ENCODE measurements around the gene GRIN1. TPM values are rescaled to one million over a fixed set of nuclear protein-coding genes. Genes with fewer than 3 reads are reported as not detected.

GRIN1 gene
- total and polyA plus RNA-seq, 8 donors = 0.08 to 0.53 (median 0.28) TPM; not detected in 2

DNA sequence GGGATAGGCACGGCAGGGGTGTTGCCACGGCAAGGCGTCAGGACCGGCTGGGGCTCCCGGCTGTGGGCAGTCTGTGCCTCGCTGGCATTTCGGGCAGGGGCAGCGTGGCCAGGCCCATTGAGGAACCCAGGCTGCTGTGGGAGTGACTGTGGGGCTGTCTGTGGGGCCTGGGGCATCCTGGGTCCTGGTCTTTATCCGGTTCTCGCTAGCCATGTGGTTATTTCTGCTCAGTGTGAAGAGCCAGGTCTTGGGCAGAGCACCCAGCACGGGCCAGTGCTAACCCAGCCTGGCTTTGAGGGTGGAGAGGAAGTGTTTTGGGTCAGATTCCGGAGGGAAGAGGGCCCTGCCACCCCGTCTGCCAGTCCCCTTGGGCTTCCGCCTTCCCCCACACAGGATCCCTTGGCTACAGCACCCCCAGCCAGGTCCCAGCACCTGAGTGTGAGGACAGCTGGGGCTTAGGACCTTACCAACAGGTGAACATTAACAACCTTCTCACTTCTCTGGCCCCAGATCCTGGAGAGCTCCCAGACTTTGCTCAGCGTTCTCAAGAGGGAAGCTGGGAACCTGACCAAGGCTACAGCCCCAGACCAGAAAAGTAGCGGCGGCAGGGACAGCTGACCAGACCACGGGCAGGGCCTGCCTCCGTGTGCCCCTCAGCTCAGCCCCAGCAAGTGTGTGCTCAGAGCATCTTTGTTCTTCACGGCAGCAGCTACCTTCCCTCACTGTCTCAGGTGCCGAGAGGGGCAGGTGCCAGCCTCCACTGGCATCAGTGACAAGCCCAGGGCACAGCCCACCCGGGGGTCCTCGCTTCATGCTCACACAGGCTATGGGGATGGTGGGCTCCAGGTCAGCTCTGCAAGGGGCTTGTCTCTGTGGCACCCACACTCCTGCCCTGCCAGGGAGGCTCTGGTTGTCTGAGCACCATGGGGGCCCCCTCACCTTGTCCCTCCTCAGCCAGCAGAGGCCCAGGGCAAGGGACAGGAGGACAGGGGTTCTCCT is 50.6 kb downstream of the GRIN1 start:
- ATAC-seq (peak; percentile 2 to 28 (median 5)), DNase-seq (peak in 4 of 6 donors; percentile 59 to 72 (median 64)), FAIRE-seq (no peak)
- whole genome bisulfite sequencing, 2 donors = 10 to 11% methylated on average over 23 of the region's 23 CpGs
- H3K4me3 ChIP-seq = peak overlapping the region; percentile 86 to 97 (median 89)
- H3K27ac ChIP-seq = peak overlapping the region; percentile 86 to 97 (median 92)
- intact Hi-C loops (cut with DNase I) = loop anchor here in 2 of 3 donors (5.0 kb wide), 2 partner anchors 48 to 72 kb away; no protein-coding TSS in a partner anchor
- TF ChIP-seq, protein P1, sequence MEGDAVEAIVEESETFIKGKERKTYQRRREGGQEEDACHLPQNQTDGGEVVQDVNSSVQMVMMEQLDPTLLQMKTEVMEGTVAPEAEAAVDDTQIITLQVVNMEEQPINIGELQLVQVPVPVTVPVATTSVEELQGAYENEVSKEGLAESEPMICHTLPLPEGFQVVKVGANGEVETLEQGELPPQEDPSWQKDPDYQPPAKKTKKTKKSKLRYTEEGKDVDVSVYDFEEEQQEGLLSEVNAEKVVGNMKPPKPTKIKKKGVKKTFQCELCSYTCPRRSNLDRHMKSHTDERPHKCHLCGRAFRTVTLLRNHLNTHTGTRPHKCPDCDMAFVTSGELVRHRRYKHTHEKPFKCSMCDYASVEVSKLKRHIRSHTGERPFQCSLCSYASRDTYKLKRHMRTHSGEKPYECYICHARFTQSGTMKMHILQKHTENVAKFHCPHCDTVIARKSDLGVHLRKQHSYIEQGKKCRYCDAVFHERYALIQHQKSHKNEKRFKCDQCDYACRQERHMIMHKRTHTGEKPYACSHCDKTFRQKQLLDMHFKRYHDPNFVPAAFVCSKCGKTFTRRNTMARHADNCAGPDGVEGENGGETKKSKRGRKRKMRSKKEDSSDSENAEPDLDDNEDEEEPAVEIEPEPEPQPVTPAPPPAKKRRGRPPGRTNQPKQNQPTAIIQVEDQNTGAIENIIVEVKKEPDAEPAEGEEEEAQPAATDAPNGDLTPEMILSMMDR (IDR thresholded peaks at IDR 0.05) = no peak
- no peaks in the 10 kb centered on the region for H3K27me3 ChIP-seq
- H3K36me3 ChIP-seq = peaks cover 0 to 13% (median 3%) of the 10 kb centered on the region in 3 donors
- peaks cover 39 to 59% (median 44%) of the 10 kb centered on the region in 3 donors for H3K4me1 ChIP-seq
- H3K9me3 ChIP-seq = no peaks in the 10 kb centered on the region

DNA sequence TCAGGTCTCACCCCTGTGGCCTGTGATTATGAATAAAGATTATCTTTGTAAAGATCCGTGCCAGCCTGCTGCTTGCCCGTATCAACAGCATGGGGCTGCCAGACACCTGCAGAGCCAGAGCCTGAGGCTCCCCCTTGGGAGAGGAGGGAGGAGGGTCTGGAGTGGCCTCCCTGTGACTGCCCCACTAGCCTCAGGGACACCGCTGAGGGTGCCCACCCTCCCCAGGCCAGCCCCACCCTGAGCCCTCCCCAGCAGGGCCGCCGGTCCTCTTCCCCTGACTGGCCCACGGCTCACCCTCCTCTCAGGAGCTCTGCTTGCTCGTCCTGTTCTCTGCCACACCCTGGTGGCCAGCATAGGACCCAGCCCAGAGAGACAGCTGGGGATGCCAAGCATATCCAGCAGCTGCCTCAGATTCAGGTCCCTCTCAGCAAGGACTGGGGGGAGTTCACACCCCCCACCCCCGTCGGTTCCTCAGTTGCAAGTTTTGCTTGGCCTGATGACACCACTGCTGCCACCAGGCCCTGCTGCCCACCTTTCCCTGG is 51.4 kb downstream of the GRIN1 start:
- Histone ChIP-seq H3K4me3 (peak overlapping the region in 2 of 4 donors; percentile 86 to 97), H3K27me3 (no peaks in the 10 kb centered on the region), H3K27ac (peak overlapping the region; percentile 86 to 97 (median 92)), H3K9me3 (no peaks in the 10 kb centered on the region), H3K36me3 (peaks cover 0 to 7% (median 0%) of the 10 kb centered on the region in 3 donors), H3K4me1 (peaks cover 46 to 65% (median 47%) of the 10 kb centered on the region in 3 donors)
- FAIRE-seq (no peak), ATAC-seq (no peak), DNase-seq (peak in 1 of 6 donors; percentile 59)
- 22 to 31% methylated on average over 9 of the region's 9 CpGs for WGBS, 2 donors
- TF ChIP-seq, protein P1 (IDR thresholded peaks at IDR 0.05) = no peak
- intact Hi-C loops (cut with DNase I) = loop anchor here in 1 of 3 donors (5.0 kb wide), 1 partner anchor 47 kb away; no protein-coding TSS in a partner anchor

DNA sequence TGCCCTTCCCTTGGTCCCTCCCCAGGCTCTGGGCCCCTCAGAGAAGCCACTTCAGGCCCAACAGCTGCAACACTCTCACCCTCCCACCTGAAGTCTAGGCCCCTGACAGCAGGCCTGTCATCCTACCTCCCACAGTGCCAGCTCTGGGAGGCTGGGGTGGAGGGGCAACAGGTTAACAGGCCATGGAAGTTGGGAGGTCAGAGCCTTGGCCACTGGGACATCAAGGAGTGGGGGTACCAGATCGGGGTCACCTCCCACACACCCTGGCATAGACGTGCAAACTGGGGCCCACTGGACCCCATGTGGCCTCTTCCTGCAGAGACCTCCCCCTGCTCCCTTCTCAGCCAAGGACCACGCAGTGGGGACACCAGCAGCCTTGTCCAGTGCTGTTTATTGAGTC is 52.3 kb downstream of the GRIN1 start:
- ATAC-seq (no peak), FAIRE-seq (no peak), DNase-seq (peak in 1 of 6 donors; percentile 39)
- Histone ChIP-seq H3K4me1 (peaks cover 42 to 71% (median 47%) of the 10 kb centered on the region in 3 donors), H3K27me3 (no peaks in the 10 kb centered on the region), H3K9me3 (no peaks in the 10 kb centered on the region), H3K4me3 (no peak overlapping the region), H3K36me3 (peaks cover 0 to 7% (median 0%) of the 10 kb centered on the region in 3 donors), H3K27ac (no peak overlapping the region)
- 50 to 60% methylated on average over 3 of the region's 3 CpGs for WGBS, 2 donors
- TF ChIP-seq, protein P1 (IDR thresholded peaks at IDR 0.05) = no peak
- intact Hi-C loops (cut with DNase I) = loop anchor here in 1 of 3 donors (5.0 kb wide), 1 partner anchor 46 kb away; no protein-coding TSS in a partner anchor

DNA sequence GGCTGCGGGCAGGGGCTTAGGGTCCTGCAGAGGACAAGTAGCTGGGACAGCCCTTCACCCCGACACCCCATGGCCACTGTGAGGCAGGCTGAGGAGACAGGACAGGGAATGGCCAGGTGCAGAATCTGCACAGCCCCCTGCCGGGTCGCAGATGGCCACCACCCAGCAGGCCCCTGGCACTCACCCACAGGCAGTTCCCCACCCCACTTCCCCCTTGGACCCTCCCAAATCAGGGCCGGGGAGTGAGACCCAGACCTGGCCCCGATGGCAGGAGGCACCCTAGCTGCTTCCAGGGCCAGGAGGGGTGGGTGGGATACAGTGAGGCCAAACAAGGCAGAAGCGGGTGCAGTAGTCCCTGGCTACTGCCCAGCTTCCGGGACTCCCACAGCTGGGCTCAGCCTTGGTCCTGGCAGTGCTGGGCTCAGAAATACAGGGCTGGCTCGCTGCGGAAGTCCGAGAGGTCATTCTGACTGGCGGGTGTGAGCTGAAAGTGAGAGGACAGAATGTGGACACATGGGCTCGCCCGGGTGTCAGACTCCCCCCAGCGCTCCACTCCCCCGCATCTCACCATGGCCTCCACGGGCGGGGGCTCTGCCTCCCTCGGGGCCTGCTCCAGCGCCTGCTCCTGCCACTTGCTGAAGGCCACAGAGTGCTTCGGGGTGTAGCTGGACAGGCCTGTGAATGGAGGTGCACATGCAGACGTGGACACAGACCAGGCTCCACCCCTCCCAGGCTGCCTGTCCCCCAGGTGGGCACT is 52.9 kb downstream of the GRIN1 start:
- DNase-seq (peak in 1 of 6 donors; percentile 52), ATAC-seq (no peak), FAIRE-seq (no peak)
- H3K4me3 ChIP-seq = no peak overlapping the region
- TF ChIP-seq, protein P1 (IDR thresholded peaks at IDR 0.05) = no peak
- H3K27me3 ChIP-seq = no peaks in the 10 kb centered on the region
- 67 to 68% methylated on average over 22 of the region's 22 CpGs for WGBS, 2 donors
- H3K4me1 ChIP-seq = peaks cover 36 to 65% (median 42%) of the 10 kb centered on the region in 3 donors
- H3K27ac ChIP-seq = peak overlapping the region in 1 of 4 donors; percentile 22
- H3K36me3 ChIP-seq = peaks cover 0 to 7% (median 0%) of the 10 kb centered on the region in 3 donors
- H3K9me3 ChIP-seq = no peaks in the 10 kb centered on the region
- intact Hi-C loops (cut with DNase I) = loop anchor here in 1 of 3 donors (5.0 kb wide), 1 partner anchor 45 kb away; no protein-coding TSS in a partner anchor
